ENCODE data around the gene DYNLT1. TPM values are rescaled to one million over a fixed set of nuclear protein-coding genes. Genes with fewer than 3 reads are reported as not detected.

The DYNLT1 gene
- total and polyA plus RNA-seq, 9 of the 15 experiments (the other 6 are each of a cell fraction or from before 2014, with no cell fraction given), result 42.2 to 583 (median 127) TPM

DNA sequence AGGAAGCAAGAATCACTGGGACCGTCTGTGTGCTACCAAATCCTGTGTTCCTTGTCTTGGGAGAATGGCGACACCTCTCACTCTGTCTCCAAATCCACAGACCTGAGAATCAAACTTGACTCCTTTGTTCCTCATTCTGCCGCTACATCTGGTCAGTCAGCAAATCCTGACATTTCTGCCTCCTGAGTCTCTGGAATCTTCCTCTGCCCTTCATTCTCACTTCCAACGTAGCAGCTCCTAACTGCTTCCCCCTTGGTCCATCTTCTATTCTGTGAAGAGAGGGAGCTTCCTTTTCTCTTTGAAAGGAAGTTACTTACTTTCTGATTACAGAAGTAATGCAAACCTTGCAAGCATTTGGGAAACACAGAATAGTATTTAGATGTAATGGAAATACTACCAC is 43.0 kb upstream of the DYNLT1 start:
- DNase-seq (ENCODE audit: extremely low read depth in 1 of 4, low spot score in 3 of 4) (no peak), FAIRE-seq (no peak), ATAC-seq (no peak)
- H3K9me3 ChIP-seq (replicated peaks; ENCODE audit: control insufficient read depth, insufficient read depth, low read depth, low read length), result no peaks in the 10 kb centered on the region
- H3K9me1 ChIP-seq (ENCODE audit: control insufficient read depth, insufficient read depth, low read length), result no peaks in the 10 kb centered on the region
- H3K27me3 ChIP-seq (ENCODE audit: control insufficient read depth in 2 of 2, insufficient read depth in 2 of 2, low read length in 2 of 2), result peaks cover 43 to 52% of the 10 kb centered on the region in 2 experiments
- no peak overlapping the region for H3K4me2 ChIP-seq (ENCODE audit: insufficient read depth, low read length)
- POLR2A ChIA-PET, result interaction anchor here (0.8 kb wide), 1 partner anchor 159 kb away, joined by 3 read pairs; no protein-coding TSS in a partner anchor
- no peak overlapping the region; the same call in 1 of the 2 replicates for H2AFZ ChIP-seq (ENCODE audit: low read depth, low read length)
- no peak overlapping the region for H3K9ac ChIP-seq (ENCODE audit: insufficient read depth in 1 of 2, low read depth in 2 of 2, low read length in 2 of 2)
- H3K79me2 ChIP-seq (ENCODE audit: control insufficient read depth, insufficient read depth, low read length), result no peaks in the 10 kb centered on the region
- no peaks in the 10 kb centered on the region for H3K36me3 ChIP-seq (ENCODE audit: control insufficient read depth, insufficient read depth, low read length)
- intact Hi-C loops (cut with micrococcal nuclease) (no loop called here), in situ Hi-C loops (cut with MboI) (loop anchor here (5.0 to 25.0 kb wide), 2 partner anchors 425 to 475 kb away; no protein-coding TSS in a partner anchor)
- CTCF ChIA-PET (ENCODE audit: low intra/inter-chr PET ratio), result no interaction called here
- no peaks in the 10 kb centered on the region for H4K20me1 ChIP-seq (replicated peaks; ENCODE audit: control insufficient read depth, insufficient read depth, low read length)
- TF ChIP-seq ZNF707 (CRISPR knock-in tag; conservative IDR thresholded peaks at IDR 0.05) (no peak), MBD2 (IDR thresholded peaks at IDR 0.05; ENCODE audit: borderline replicate concordance, low read depth) (no peak), RBFOX2 (IDR thresholded peaks at IDR 0.05; ENCODE audit: low read depth, low read length) (no peak), ZNF224 (CRISPR knock-in tag; IDR thresholded peaks at IDR 0.05) (no peak), NCOA6 (IDR thresholded peaks at IDR 0.05) (no peak), SUPT5H (IDR thresholded peaks at IDR 0.05) (no peak)
- BruUV-seq (replicated peaks), result no TSS peak
- 0% methylated on average over 4 of the region's 4 CpGs for WGBS (ENCODE audit: insufficient coverage, low coverage, missing lambda C conversion rate)
- no peak overlapping the region for H3K4me3 ChIP-seq
- H3K27ac ChIP-seq (ENCODE audit: extremely low read depth, low read depth, low read length), result no peak overlapping the region
- H3K4me1 ChIP-seq (replicated peaks in 1 of 2; ENCODE audit: control insufficient read depth in 2 of 2, insufficient read depth in 2 of 2, low read length in 2 of 2), result no peaks in the 10 kb centered on the region

DNA sequence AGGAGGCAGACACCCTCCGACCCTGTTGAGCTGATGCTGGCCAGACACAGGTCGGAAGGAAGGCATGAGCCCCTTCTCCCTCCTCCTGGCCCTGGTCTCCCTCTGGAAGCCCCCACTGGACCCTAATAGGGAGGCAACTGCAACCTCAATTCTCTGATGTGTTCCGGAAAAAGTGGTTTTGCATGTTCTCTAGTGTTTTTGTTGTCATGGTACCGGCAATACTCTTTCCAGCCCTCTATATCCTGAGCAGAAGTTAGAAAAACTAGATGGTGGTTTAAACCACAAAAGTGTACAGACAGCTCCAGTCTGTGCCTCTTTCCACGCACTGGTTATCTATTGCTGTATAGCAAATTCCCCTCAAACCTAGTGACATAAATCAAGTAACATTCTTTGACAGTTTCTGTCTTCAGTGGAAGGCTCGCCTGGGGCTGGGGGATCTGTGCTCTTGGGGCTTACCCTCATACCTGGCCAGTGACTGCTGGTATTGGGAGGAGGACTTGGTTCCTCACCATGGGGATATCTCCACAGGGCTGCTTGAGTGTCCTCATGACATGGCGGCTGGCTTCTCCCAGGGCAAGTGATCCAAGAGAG is 42.3 kb upstream of the DYNLT1 start:
- Histone ChIP-seq H3K4me3 (no peak overlapping the region), H3K9me3 (replicated peaks; ENCODE audit: control insufficient read depth, insufficient read depth, low read depth, low read length) (no peaks in the 10 kb centered on the region), H3K4me1 (replicated peaks in 1 of 2; ENCODE audit: control insufficient read depth in 2 of 2, insufficient read depth in 2 of 2, low read length in 2 of 2) (no peaks in the 10 kb centered on the region), H3K27me3 (ENCODE audit: control insufficient read depth in 2 of 2, insufficient read depth in 2 of 2, low read length in 2 of 2) (peaks cover 43 to 57% of the 10 kb centered on the region in 2 experiments), H3K36me3 (ENCODE audit: control insufficient read depth, insufficient read depth, low read length) (no peaks in the 10 kb centered on the region), H3K27ac (ENCODE audit: extremely low read depth, low read depth, low read length) (no peak overlapping the region), H3K9ac (ENCODE audit: insufficient read depth in 1 of 2, low read depth in 2 of 2, low read length in 2 of 2) (no peak overlapping the region), H3K4me2 (ENCODE audit: insufficient read depth, low read length) (no peak overlapping the region), H2AFZ (ENCODE audit: low read depth, low read length) (no peak overlapping the region), H4K20me1 (replicated peaks; ENCODE audit: control insufficient read depth, insufficient read depth, low read length) (no peaks in the 10 kb centered on the region), H3K79me2 (ENCODE audit: control insufficient read depth, insufficient read depth, low read length) (no peaks in the 10 kb centered on the region), H3K9me1 (ENCODE audit: control insufficient read depth, insufficient read depth, low read length) (no peaks in the 10 kb centered on the region)
- under 1% methylated on average over 7 of the region's 7 CpGs for WGBS (ENCODE audit: insufficient coverage, low coverage, missing lambda C conversion rate)
- ChIA-PET CTCF (ENCODE audit: low intra/inter-chr PET ratio) (no interaction called here), POLR2A (interaction anchor here (1.0 kb wide), 1 partner anchor 69 kb away, joined by 3 read pairs; no protein-coding TSS in a partner anchor)
- intact Hi-C loops (cut with micrococcal nuclease) (no loop called here), in situ Hi-C loops (cut with MboI) (loop anchor here (5.0 to 25.0 kb wide), 2 partner anchors 425 to 475 kb away; no protein-coding TSS in a partner anchor)
- BruUV-seq (replicated peaks), result no TSS peak
- FAIRE-seq (no peak), ATAC-seq (no peak; the same call in 2 of the 3 replicates), DNase-seq (ENCODE audit: extremely low read depth in 1 of 4, low spot score in 3 of 4) (no peak)
- TF ChIP-seq MEIS2 (IDR thresholded peaks at IDR 0.05; ENCODE audit: partially characterized antibody) (peak; percentile 31), ZNF12 (CRISPR knock-in tag; IDR thresholded peaks at IDR 0.05) (no peak), YY1 (IDR thresholded peaks at IDR 0.05; ENCODE audit: borderline replicate concordance in 1 of 3, control insufficient read depth in 1 of 3, extremely low read depth in 1 of 3, insufficient read depth in 3 of 3, insufficient read length in 1 of 3, insufficient replicate concordance in 2 of 3, low read depth in 1 of 3, low read length in 2 of 3) (peak in 1 of 3 experiments; percentile 35)
